Right lung (tissue), 10 donors: ENCODE measurements around the gene LINC01488. TPM values are rescaled to one million over a fixed set of nuclear protein-coding genes. Genes with fewer than 3 reads are reported as not detected.

Experiments
- DNase-seq, 2 donors: peaks; one replicate each; pipeline ENCODE4 v3.0.0-alpha.2; 2013
- long read RNA-seq, 8 donors: transcript quantifications; one replicate each; lab custom pipeline, GENCODE V29; 2026
- polyA plus RNA-seq, 5 donors: library from polyadenylated mRNA; unstranded; fragments of 120-200 nt; gene quantifications; one replicate each; pipeline versions ENCODE4 v1.2.1 to v1.2.3, GENCODE V29; 2013; ENCODE audit warnings: inconsistent platforms in 1 of 5, low replicate concordance in 1 of 5; ENCODE audit not compliant: insufficient read length in 5 of 5, insufficient read depth in 1 of 5

Gene LINC01488
- polyA plus RNA-seq, result under 1 TPM; 0.08 to 0.14 (median 0.13) TPM
- long read RNA-seq, donor 1, result 0 reads
- long read RNA-seq, donor 2, result 0 reads
- long read RNA-seq, donor 3, result 0 reads
- long read RNA-seq, donor 4, result 0 reads
- long read RNA-seq, donor 5, result 0 reads
- long read RNA-seq, donor 6, result 0 reads
- long read RNA-seq, donor 7, result 0 reads
- long read RNA-seq, donor 8, result 0 reads

- DNase-seq, result no peak
Measured at GRCh38 chr11:69481393-69481844, at the start of gene LINC01488. TSS of gene LINC01488 (plus strand) at chr11:69481663.

GRCh38 chr11:69431893-69432738, 49.3 kb upstream of the LINC01488 start:
- DNase-seq, result no peak

GRCh38 chr11:69433741-69434140, 47.7 kb upstream of the LINC01488 start:
- DNase-seq, result no peak

GRCh38 chr11:69434471-69434931, 47.0 kb upstream of the LINC01488 start:
- no peak for DNase-seq

GRCh38 chr11:69435161-69435986, 46.1 kb upstream of the LINC01488 start:
- no peak for DNase-seq

- DNase-seq, result no peak
Measured at GRCh38 chr11:69436041-69436982, 45.2 kb upstream of the LINC01488 start.

- no peak for DNase-seq
Measured at GRCh38 chr11:69437001-69437875, 44.2 kb upstream of the LINC01488 start.

- DNase-seq, result no peak
Measured at GRCh38 chr11:69437876-69438205, 43.6 kb upstream of the LINC01488 start.

- no peak for DNase-seq
Measured at GRCh38 chr11:69438286-69438920, 43.1 kb upstream of the LINC01488 start.

GRCh38 chr11:69439127-69439526, 42.3 kb upstream of the LINC01488 start:
- DNase-seq, result no peak

- no peak for DNase-seq
Measured at GRCh38 chr11:69439651-69440464, 41.6 kb upstream of the LINC01488 start.

GRCh38 chr11:69440876-69441275, 40.6 kb upstream of the LINC01488 start:
- DNase-seq, result no peak

GRCh38 chr11:69442012-69442806, 39.3 kb upstream of the LINC01488 start:
- no peak for DNase-seq

- DNase-seq, result peak; percentile 83 to 89
Measured at GRCh38 chr11:69442807-69443137, 38.7 kb upstream of the LINC01488 start.

- peak; percentile 95 for DNase-seq
Measured at GRCh38 chr11:69443138-69443967, 38.1 kb upstream of the LINC01488 start.

- peak in 1 of 2 donors; percentile 57 for DNase-seq
Measured at GRCh38 chr11:69443968-69444364, 37.5 kb upstream of the LINC01488 start.
